Calu3 (cell line): ENCODE data around the gene GATA1. TPM values are rescaled to one million over a fixed set of nuclear protein-coding genes. Genes with fewer than 3 reads are reported as not detected.

ENCODE experiments used
- BruUV-seq: library from RNA; stranded (reverse); fragments of 400-500 nt; replicated peaks from 2 replicates; lab custom pipeline; 2021; lab: Mats Ljungman, UMichigan
- CTCF ChIA-PET: fragments of 300-600 bp; sonication (Branson Sonifier 250); formaldehyde crosslinking; loops from one replicate; lab custom pipeline; 2022; ENCODE audit warnings: antibody characterized with exemption; lab: Charles Lee
- DNase-seq: peaks from one replicate; pipeline ENCODE4 v3.0.0; 2022
- H3K27ac Mint-ChIP-seq: one replicate; pipeline ENCODE4 v1.8.0; 2022; ENCODE audit warnings: mixed read lengths; ENCODE audit not compliant: unreplicated experiment
- H3K27me3 Mint-ChIP-seq: one replicate; pipeline ENCODE4 v1.8.0; 2022; ENCODE audit warnings: mixed read lengths; ENCODE audit not compliant: unreplicated experiment
- H3K36me3 Mint-ChIP-seq: one replicate; pipeline ENCODE4 v1.8.0; 2022; ENCODE audit warnings: mild to moderate bottlenecking, moderate library complexity, mixed read lengths; ENCODE audit not compliant: insufficient read depth, unreplicated experiment
- H3K4me1 Mint-ChIP-seq: one replicate; pipeline ENCODE4 v1.8.0; 2022; ENCODE audit warnings: mild to moderate bottlenecking, low read depth, mixed read lengths; ENCODE audit not compliant: unreplicated experiment
- H3K4me3 Mint-ChIP-seq: one replicate; pipeline ENCODE4 v1.8.0; 2022; ENCODE audit warnings: mild to moderate bottlenecking, low read depth, moderate library complexity, mixed read lengths; ENCODE audit not compliant: unreplicated experiment
- H3K9me3 Mint-ChIP-seq: one replicate; pipeline ENCODE4 v1.8.0; 2022; ENCODE audit warnings: low read depth, mixed read lengths; ENCODE audit not compliant: unreplicated experiment
- intact Hi-C: fragments of 100-400 bp; cut with micrococcal nuclease; formaldehyde crosslinking; loops from one replicate; pipeline ENCODE4 v1.10.0; 2022; ENCODE audit not compliant: unreplicated experiment
- total RNA-seq: library from RNA; stranded (reverse); gene quantifications from 2 replicates; pipeline ENCODE4 v1.2.3, GENCODE V29; 2022
- TF ChIP-seq, protein P1 (sequence below): fragments of 200-600 bp; IDR thresholded peaks from one replicate; pipeline ENCODE4 v1.8.0; 2022; ENCODE audit warnings: antibody characterized with exemption; ENCODE audit not compliant: unreplicated experiment

GATA1 gene
- total RNA-seq, 1 experiment from 2014 or later = not detected

- Mint-ChIP-seq H3K27me3 (peaks cover 32% of the 10 kb centered on the region), H3K4me1 (no peaks in the 10 kb centered on the region), H3K36me3 (no peaks in the 10 kb centered on the region), H3K27ac (no peak overlapping the region), H3K9me3 (no peaks in the 10 kb centered on the region), H3K4me3 (no peak overlapping the region)
- CTCF ChIA-PET = no interaction called here
- DNase-seq = no peak
- BruUV-seq = no TSS peak
- intact Hi-C loops = no loop called here
- TF ChIP-seq, protein P1, sequence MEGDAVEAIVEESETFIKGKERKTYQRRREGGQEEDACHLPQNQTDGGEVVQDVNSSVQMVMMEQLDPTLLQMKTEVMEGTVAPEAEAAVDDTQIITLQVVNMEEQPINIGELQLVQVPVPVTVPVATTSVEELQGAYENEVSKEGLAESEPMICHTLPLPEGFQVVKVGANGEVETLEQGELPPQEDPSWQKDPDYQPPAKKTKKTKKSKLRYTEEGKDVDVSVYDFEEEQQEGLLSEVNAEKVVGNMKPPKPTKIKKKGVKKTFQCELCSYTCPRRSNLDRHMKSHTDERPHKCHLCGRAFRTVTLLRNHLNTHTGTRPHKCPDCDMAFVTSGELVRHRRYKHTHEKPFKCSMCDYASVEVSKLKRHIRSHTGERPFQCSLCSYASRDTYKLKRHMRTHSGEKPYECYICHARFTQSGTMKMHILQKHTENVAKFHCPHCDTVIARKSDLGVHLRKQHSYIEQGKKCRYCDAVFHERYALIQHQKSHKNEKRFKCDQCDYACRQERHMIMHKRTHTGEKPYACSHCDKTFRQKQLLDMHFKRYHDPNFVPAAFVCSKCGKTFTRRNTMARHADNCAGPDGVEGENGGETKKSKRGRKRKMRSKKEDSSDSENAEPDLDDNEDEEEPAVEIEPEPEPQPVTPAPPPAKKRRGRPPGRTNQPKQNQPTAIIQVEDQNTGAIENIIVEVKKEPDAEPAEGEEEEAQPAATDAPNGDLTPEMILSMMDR = no peak
Observed at GRCh38 chrX:48782795-48783194, 3.6 kb upstream of the GATA1 start.

DNA sequence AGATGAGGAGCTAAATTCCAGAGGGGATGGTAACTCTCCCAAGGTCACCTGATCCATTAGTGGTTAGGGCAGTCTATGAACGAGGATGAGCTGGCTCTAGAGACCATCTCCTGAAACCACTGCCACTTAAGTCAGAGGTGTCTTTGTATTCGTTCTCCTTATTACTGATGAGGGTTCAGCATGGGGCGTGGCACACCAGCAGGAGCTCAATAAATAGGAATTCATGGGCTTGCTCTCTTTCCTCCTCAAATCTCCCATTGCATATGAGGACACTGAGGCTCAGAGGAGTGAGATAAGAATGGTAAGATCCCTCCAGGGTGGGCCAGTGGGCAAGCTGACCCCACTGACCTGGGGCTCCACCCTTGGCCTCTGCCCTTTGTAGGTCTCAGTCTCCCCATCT, 1.7 kb upstream of the GATA1 start:
- TF ChIP-seq, protein P1 = no peak
- peaks cover 49% of the 10 kb centered on the region for H3K27me3 Mint-ChIP-seq
- H3K4me3 Mint-ChIP-seq = no peak overlapping the region
- no peaks in the 10 kb centered on the region for H3K9me3 Mint-ChIP-seq
- DNase-seq = no peak
- BruUV-seq = no TSS peak
- no peaks in the 10 kb centered on the region for H3K36me3 Mint-ChIP-seq
- H3K4me1 Mint-ChIP-seq = no peaks in the 10 kb centered on the region
- intact Hi-C loops = no loop called here
- CTCF ChIA-PET = no interaction called here
- H3K27ac Mint-ChIP-seq = no peak overlapping the region

GRCh38 chrX:48785186-48785539, 1.2 kb upstream of the GATA1 start:
- no peaks in the 10 kb centered on the region for H3K36me3 Mint-ChIP-seq
- no peak overlapping the region for H3K4me3 Mint-ChIP-seq
- DNase-seq = no peak
- H3K27ac Mint-ChIP-seq = no peak overlapping the region
- intact Hi-C loops = no loop called here
- TF ChIP-seq, protein P1 = no peak
- BruUV-seq = no TSS peak
- no peaks in the 10 kb centered on the region for H3K4me1 Mint-ChIP-seq
- H3K9me3 Mint-ChIP-seq = no peaks in the 10 kb centered on the region
- H3K27me3 Mint-ChIP-seq = peaks cover 54% of the 10 kb centered on the region
- CTCF ChIA-PET = no interaction called here

DNA sequence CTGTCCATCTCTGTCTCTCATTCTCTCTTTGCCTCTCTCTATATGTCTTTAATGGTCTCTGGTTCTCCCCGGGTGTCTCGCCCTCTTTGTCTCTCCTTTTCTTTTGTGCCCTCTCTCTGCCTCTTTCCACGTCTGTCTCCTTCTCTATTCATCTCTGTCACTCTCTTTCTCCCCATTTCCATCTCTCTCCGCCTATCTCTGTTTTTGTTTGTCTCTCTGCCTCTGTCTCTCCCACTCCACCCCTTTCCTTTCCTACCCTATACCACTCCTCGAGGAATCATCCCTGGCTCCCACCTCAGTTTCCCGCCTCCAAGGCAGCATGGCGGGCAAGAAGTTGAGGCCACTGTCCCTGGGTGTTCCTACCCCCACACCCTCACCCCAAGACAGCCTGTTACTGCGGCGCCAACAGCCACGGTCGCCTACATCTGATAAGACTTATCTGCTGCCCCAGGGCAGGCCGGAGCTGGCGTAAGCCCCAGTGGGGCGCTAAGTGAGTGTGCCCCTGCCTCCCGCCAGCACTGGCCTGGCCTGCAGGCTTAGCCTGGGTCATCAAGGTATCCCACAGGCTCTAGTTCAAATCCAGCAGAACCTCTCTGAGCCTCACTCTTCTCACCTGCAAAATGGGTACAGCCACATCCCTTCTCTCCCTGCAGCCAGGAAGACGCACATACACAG, 713 bp upstream of the GATA1 start:
- BruUV-seq = no TSS peak

More for the DNA sequence above, 713 bp upstream of the GATA1 start:
- no peak overlapping the region for H3K27ac Mint-ChIP-seq
- H3K27me3 Mint-ChIP-seq = peaks cover 59% of the 10 kb centered on the region
- H3K4me1 Mint-ChIP-seq = no peaks in the 10 kb centered on the region
- intact Hi-C loops = no loop called here
- no peak overlapping the region for H3K4me3 Mint-ChIP-seq
- CTCF ChIA-PET = no interaction called here
- no peaks in the 10 kb centered on the region for H3K36me3 Mint-ChIP-seq
- H3K9me3 Mint-ChIP-seq = no peaks in the 10 kb centered on the region
- DNase-seq = no peak
- TF ChIP-seq, protein P1 = no peak
